Kidney (tissue), 14 donors: Measurements from ENCODE around the gene ARHGEF28. TPM values are rescaled to one million over a fixed set of nuclear protein-coding genes. Genes with fewer than 3 reads are reported as not detected.
A peak's percentile ranks its signal among the peaks of the same experiment; 100 is the strongest.

ENCODE experiments used
- DNase-seq, 5 donors: peaks; one replicate each; pipeline ENCODE4 v3.0.0-alpha.2; 2013 to 2020
- FAIRE-seq: peaks from 2 replicates; lab custom pipeline; 2012; peaks lifted over from hg19 to GRCh38; lab: Jason Lieb, UNC
- H3K27ac ChIP-seq, 2 donors: one replicate each; pipeline ENCODE4 v1.7.0; 2013; ENCODE audit warnings: low read depth in 2 of 2, low read length in 2 of 2, inconsistent platforms in 1 of 2
- H3K27me3 ChIP-seq: one replicate; pipeline ENCODE4 v1.7.1; 2013; ENCODE audit warnings: low read length, inconsistent platforms; ENCODE audit not compliant: control insufficient read depth, insufficient read depth
- H3K36me3 ChIP-seq, 3 donors: one replicate each; pipeline versions ENCODE4 v1.7.0 to v1.7.1; 2013; ENCODE audit warnings: low read length in 3 of 3, control low read depth in 1 of 3, inconsistent platforms in 1 of 3; ENCODE audit not compliant: insufficient read depth in 3 of 3, control insufficient read depth in 2 of 3
- H3K4me1 ChIP-seq, 3 donors: one replicate each; pipeline versions ENCODE4 v1.7.0 to v1.7.1; 2013; ENCODE audit warnings: low read length in 3 of 3, inconsistent platforms in 1 of 3, low read depth in 1 of 3; ENCODE audit not compliant: control insufficient read depth in 2 of 3, insufficient read depth in 2 of 3
- H3K4me3 ChIP-seq, 3 donors: one replicate each; pipeline versions ENCODE4 v1.7.0 to v1.8.1; 2013; ENCODE audit warnings: low read length in 3 of 3, control low read depth in 1 of 3, inconsistent platforms in 1 of 3
- H3K9ac ChIP-seq, 3 donors: one replicate each; pipeline versions ENCODE4 v1.7.0 to v1.7.1; 2013; ENCODE audit warnings: low read length in 3 of 3, control low read depth in 1 of 3, inconsistent platforms in 1 of 3
- H3K9me3 ChIP-seq, 3 donors: one replicate each; pipeline versions ENCODE4 v1.7.0 to v1.7.1; 2013; ENCODE audit warnings: low read length in 3 of 3, control low read depth in 1 of 3, inconsistent platforms in 1 of 3; ENCODE audit not compliant: control insufficient read depth in 2 of 3, insufficient read depth in 1 of 3
- intact Hi-C: fragments of 100-400 bp; cut with DNase I; formaldehyde crosslinking; loops from one replicate; pipeline ENCODE4 v1.11.1; 2022
- polyA plus RNA-seq: library from polyadenylated mRNA; stranded (reverse); fragments of 350-450 nt; fragmentation: Illumina TruSeq; extraction: RNeasy Lipid Tissue Mini Kit (QIAGEN cat#74804); gene quantifications from one replicate; pipeline ENCODE4 v1.2.3, GENCODE V29; 2014; ENCODE audit warnings: low read depth, low replicate concordance; ENCODE audit not compliant: insufficient read depth
- total RNA-seq: library from RNA; stranded (reverse); fragmentation: NEBNext Ultra II Directional; extraction: Animal tissue kit (Norgen Biotek cat#: 25700); gene quantifications from one replicate; pipeline ENCODE4 v1.2.1, GENCODE V29; 2021
- TF ChIP-seq, protein P1 (sequence below): IDR thresholded peaks from 3 replicates; pipeline ENCODE4 v1.5.1; 2012; ENCODE audit warnings: mild to moderate bottlenecking, moderate library complexity, borderline replicate concordance; ENCODE audit not compliant: insufficient read depth; ENCODE audit errors: extremely low read depth
- donor health status: control.
- donor health status: control.
- donor health status: control.
- donor health status: control.
- donor health status: control.
- donor health status: DM: yes; HTN: yes; CAD: no.
- donor health status: Normal renal cell carcinoma (clear cell type).

ARHGEF28 gene
- total and polyA plus RNA-seq, 2 donors from 2014 or later = 21.9 to 66.3 TPM

DNA sequence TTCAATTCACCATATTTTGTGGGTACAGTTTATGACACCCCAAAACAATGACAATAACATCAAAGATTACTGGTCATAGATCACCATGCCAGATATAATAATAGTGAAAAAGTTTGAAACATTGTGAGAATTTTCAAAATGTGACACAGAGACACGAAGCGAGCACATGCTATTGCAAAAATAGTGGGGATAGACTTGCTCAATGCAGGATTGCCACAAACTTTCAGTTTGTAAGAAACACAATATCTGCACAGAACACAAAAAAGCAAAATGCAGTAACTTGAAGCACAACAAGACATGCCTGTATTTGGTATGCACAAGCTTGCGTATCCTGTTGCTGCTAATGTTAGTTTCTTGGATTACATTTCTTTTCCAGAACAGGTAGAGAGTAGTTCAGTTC lies 35.8 kb downstream of the ARHGEF28 start:
- intact Hi-C loops = no loop called here
- no peaks in the 10 kb centered on the region for H3K36me3 ChIP-seq
- no peaks in the 10 kb centered on the region for H3K9me3 ChIP-seq
- H3K27ac ChIP-seq = no peak overlapping the region
- peaks cover 0 to 7% (median 2%) of the 10 kb centered on the region in 3 donors for H3K4me1 ChIP-seq
- TF ChIP-seq, protein P1, sequence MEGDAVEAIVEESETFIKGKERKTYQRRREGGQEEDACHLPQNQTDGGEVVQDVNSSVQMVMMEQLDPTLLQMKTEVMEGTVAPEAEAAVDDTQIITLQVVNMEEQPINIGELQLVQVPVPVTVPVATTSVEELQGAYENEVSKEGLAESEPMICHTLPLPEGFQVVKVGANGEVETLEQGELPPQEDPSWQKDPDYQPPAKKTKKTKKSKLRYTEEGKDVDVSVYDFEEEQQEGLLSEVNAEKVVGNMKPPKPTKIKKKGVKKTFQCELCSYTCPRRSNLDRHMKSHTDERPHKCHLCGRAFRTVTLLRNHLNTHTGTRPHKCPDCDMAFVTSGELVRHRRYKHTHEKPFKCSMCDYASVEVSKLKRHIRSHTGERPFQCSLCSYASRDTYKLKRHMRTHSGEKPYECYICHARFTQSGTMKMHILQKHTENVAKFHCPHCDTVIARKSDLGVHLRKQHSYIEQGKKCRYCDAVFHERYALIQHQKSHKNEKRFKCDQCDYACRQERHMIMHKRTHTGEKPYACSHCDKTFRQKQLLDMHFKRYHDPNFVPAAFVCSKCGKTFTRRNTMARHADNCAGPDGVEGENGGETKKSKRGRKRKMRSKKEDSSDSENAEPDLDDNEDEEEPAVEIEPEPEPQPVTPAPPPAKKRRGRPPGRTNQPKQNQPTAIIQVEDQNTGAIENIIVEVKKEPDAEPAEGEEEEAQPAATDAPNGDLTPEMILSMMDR = no peak
- FAIRE-seq = no peak
- DNase-seq = peak in 1 of 5 donors; percentile 14
- no peak overlapping the region for H3K4me3 ChIP-seq
- no peaks in the 10 kb centered on the region for H3K27me3 ChIP-seq
- no peak overlapping the region for H3K9ac ChIP-seq

DNA sequence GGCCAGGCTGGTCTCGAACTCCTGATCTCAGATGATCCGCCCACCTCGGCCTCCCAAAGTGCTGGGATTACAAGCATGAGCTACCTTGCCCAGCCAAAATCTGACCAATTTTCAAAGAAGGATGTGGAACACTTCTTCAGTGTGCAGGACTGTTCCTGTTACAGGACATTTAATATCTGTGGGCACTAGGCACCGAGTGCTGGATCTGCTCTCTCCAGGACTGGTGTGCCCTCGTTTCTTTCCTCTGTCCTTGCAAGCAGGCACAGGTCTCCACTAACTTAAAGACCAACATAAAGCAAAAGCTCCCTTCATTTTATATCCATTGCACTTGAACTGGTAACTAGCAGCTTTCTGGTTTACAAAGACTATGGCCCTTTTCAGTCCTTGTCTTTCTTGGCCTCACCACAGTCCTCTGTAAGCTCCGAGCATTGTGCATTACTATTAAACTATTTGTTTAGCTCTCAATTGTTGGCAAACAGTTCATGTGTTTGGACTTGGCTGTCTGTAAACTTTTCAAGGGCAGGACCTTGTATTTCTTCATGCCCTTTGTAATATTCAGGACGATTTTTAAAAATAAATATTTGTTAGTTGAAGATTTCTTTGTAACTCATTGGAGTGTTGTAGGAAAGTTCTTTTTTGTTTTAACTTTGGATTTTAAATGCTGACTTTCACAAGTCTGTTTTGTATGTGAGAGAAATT lies 37.3 kb downstream of the ARHGEF28 start:
- Histone ChIP-seq H3K9me3 (no peaks in the 10 kb centered on the region), H3K4me1 (peaks cover 0 to 7% (median 2%) of the 10 kb centered on the region in 3 donors), H3K27ac (peak overlapping the region; percentile 7 to 11), H3K9ac (no peak overlapping the region), H3K27me3 (no peaks in the 10 kb centered on the region), H3K4me3 (peak overlapping the region in 1 of 3 donors; percentile 18), H3K36me3 (no peaks in the 10 kb centered on the region)
- intact Hi-C loops = no loop called here
- TF ChIP-seq, protein P1 = no peak
- DNase-seq (no peak), FAIRE-seq (no peak)

DNA sequence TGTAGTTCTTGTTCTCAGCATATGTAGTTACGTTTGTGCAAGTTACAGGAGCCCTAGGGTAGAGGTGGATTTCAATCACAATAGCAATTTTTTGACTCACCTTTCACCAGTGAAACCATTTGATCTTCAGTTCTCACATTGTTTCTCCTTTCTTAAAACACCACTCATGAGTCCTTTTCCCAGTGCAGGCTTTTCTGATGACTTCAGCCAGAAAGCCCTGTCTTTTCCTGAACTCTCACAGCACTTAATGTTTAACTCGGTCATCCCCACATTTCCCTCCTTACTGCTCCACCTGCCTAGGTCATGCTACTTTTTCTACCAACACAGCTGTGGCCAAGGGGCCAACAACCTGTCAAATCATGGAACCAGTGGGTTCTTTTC lies 37.9 kb downstream of the ARHGEF28 start:
- no peaks in the 10 kb centered on the region for H3K36me3 ChIP-seq
- H3K4me3 ChIP-seq = peak overlapping the region in 1 of 3 donors; percentile 18
- H3K9ac ChIP-seq = no peak overlapping the region
- peak in 2 of 5 donors; percentile 41 to 51 for DNase-seq
- H3K4me1 ChIP-seq = peaks cover 0 to 7% (median 2%) of the 10 kb centered on the region in 3 donors
- intact Hi-C loops = no loop called here
- FAIRE-seq = peak; percentile 45
- TF ChIP-seq, protein P1 = no peak
- peak overlapping the region; percentile 7 to 11 for H3K27ac ChIP-seq
- H3K9me3 ChIP-seq = no peaks in the 10 kb centered on the region
- no peaks in the 10 kb centered on the region for H3K27me3 ChIP-seq
